WI38 (cell line): ENCODE results near the gene FEN1.

ENCODE experiments used
- H3K4me3 ChIP-seq: 2 replicates; pipeline ENCODE4 v1.5.1; 2011; ENCODE audit warnings: low read depth, mild to moderate bottlenecking, control low read depth, low read length
- CTCF ChIP-seq: IDR thresholded peaks from 2 replicates; pipeline ENCODE4 v1.5.1; 2012; ENCODE audit warnings: low read depth, mild to moderate bottlenecking, control low read depth, low read length

The FEN1 gene

GRCh38 chr11:61817471-61818202 lies 24.9 kb downstream of the FEN1 start:
- TF ChIP-seq CTCF, result no peak
- H3K4me3 ChIP-seq, result peak overlapping the region; percentile 76

GRCh38 chr11:61820174-61820573 lies 27.5 kb downstream of the FEN1 start:
- no peak for TF ChIP-seq CTCF
- no peak overlapping the region for H3K4me3 ChIP-seq

GRCh38 chr11:61826930-61827570 lies 34.3 kb downstream of the FEN1 start:
- H3K4me3 ChIP-seq, result peak overlapping the region; percentile 81
- no peak for TF ChIP-seq CTCF

GRCh38 chr11:61827571-61828378 lies 35.1 kb downstream of the FEN1 start, which contains the start of gene FADS2:
Gene FADS2 (plus strand): TSS chr11:61828300. CDS start chr11:61828391, 91 bp downstream.
- TF ChIP-seq CTCF, result no peak
- peak within 1 kb of the TSS; percentile 81 for H3K4me3 ChIP-seq

GRCh38 chr11:61828379-61828628 lies 35.6 kb downstream of the FEN1 start:
- no peak for TF ChIP-seq CTCF
- H3K4me3 ChIP-seq, result peak overlapping the region; percentile 81

- peak overlapping the region; percentile 81 for H3K4me3 ChIP-seq
- TF ChIP-seq CTCF, result peak; percentile 39
Observed at GRCh38 chr11:61828629-61829407, 36.1 kb downstream of the FEN1 start.
